ENCODE measurements around the gene PNPLA7.
"Not testable (repeated sequence)": the region's sequence is repeated elsewhere in the genome, so short reads cannot be mapped to it uniquely, and the experiment has no call there.

PNPLA7 gene

DNA sequence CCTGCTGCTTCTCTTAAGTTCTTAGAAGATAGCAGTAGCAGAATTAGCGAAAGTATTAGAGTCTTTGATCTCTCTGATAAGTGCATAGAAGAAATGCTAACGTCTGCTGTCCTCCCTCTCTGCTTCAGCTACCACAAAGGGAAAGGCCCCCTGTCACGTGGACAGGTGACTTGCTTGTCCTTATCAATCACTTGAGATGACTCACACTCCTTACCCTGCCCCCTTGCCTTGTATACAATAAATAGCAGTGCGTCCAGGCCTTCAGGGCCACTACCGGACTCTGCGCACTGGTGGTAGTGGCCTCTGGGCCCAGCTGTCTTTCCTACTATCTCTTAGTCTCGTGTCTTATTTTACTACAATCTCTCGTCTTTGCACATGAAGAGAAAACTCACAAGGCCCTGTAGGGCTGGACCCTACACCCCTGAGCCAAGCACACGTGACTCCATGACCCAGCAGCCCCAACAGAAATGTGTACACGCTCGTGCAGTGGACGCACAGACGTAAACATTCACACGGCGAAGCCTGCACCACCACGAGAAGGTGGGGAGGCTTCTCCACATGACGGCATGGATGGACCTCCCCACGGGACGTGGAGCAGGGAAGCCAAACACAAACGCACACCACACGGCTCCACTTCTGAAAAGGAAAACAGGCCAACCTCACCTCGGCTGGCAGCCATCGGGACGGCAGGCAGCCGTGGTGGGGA is 38.3 kb downstream of the PNPLA7 start:
- DNase-seq: no peak

DNA sequence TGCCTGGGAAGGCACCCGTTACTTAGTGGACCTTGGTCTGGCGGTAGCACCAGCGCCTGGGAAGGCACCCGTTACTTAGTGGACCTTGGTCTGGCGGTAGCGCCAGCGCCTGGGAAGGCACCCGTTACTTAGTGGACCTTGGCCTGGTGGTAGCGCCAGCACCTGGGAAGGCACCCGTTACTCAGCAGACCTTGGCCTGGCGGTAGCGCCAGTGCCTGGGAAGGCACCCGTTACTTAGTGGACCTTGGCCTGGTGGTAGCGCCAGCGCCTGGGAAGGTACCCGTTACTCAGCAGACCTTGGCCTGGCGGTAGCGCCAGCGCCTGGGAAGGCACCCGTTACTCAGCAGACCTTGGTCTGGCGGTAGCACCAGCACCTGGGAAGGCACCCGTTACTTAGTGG is 39.1 kb downstream of the PNPLA7 start:
- not testable (repeated sequence) for DNase-seq

DNA sequence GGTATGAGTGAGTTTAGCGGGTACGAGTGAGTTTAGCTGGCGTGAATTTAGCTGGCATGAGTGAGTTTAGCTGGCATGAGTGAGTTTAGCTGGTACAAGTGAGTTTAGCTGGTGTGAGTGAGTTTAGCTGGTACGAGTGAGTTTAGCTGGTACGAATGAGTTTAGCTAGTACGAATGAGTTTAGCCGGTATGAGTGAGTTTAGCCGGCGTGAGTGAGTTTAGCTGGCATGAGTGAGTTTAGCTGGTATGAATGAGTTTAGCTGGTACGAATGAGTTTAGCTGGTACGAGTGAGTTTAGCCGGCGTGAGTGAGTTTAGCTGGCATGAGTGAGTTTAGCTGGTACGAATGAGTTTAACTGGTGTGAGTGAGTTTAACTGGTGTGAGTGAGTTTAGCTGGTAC is 41.0 kb downstream of the PNPLA7 start:
- DNase-seq: no peak

DNA sequence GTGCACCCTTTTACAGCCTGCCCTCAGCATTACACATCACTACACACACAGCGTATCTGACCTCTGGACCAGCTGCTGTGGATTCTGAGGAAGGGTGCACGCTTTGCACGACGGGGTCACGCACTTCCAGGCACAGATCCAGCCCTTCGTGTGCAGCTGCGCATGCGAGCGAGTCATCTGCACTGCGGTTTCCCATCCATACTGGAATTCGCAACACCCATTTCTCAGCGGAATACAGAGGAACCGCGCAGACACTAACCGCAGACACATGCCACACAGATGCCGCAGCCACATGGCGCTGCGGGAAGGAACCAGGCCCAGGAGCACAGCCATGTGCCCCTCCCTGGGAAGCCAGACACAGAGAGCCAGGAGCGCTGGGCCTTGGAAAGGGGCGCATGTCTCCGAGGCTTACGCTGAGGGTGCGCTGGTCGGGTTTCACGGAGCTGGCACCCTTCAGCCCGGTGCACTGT is 43.5 kb downstream of the PNPLA7 start:
- no peak for DNase-seq

DNA sequence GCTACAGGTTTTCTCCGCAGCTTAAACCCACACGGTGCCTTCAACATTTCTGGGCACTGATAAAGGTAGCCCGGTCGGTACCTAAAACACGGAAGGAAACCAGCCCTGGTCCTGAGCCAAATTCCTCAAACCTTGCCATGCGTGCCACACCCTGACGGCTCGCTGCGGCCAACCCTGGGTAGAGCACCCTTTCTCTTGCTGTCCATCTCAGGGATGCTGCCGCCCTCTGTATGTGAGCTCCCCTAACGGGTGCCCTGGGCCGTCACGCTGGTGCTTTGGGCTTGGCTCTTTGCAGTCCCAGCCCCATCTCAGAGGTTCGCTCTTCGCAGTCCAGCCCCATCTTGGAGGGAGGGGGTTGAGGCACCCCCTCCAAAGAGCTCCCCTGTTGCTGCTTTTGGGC is 43.9 kb downstream of the PNPLA7 start:
- DNase-seq: no peak

DNA sequence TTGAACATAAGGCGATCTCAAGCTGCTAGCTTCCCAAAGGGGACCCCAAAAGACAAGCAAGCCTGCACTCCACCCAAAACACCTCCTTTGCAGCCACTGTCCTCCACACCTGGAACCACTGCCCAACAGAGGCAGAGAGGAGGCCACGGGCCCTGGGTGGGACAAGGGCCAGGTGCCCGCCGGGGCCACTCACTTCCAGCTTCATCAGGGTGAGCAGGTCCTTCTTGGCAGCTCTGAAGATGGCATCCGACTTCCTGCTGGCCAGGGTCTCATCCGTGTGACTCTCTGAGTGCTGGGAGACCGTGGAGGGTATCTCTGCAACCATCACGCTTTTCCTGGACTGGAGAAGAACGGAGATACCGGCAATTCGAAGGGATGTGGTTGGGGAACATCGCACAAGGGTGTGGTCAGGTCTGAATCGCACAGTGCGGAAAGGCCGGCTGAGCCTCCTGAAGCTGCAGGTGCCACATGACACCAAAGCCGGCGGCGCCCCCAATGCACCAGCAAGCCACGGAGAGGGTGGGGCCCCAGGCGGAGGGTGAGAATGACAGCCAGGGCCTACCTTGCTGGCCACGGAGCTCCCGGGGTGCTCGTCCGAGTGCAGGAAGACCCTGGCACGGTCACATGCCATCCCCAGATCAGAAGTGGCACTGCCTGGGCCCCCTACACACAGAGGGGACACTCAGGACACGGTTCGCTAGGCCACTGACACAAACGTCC is 44.6 kb downstream of the PNPLA7 start:
- no peak for DNase-seq

DNA sequence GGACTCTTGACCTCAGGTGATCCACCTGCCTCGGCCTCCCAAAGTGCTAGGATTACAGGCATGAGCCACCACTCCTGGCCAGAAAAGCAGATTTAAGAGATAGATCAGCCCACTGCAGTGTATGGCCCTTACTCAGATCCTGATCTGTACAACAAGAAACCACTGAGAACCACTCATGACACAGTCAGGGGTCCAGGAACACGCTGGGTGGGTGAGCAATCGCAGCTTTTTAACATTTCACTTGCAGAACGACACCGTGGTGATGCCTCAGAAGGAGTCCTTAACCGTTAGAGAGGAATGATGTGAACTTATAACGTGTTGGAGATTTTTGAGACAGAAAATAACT is 45.8 kb downstream of the PNPLA7 start:
- no peak for DNase-seq

DNA sequence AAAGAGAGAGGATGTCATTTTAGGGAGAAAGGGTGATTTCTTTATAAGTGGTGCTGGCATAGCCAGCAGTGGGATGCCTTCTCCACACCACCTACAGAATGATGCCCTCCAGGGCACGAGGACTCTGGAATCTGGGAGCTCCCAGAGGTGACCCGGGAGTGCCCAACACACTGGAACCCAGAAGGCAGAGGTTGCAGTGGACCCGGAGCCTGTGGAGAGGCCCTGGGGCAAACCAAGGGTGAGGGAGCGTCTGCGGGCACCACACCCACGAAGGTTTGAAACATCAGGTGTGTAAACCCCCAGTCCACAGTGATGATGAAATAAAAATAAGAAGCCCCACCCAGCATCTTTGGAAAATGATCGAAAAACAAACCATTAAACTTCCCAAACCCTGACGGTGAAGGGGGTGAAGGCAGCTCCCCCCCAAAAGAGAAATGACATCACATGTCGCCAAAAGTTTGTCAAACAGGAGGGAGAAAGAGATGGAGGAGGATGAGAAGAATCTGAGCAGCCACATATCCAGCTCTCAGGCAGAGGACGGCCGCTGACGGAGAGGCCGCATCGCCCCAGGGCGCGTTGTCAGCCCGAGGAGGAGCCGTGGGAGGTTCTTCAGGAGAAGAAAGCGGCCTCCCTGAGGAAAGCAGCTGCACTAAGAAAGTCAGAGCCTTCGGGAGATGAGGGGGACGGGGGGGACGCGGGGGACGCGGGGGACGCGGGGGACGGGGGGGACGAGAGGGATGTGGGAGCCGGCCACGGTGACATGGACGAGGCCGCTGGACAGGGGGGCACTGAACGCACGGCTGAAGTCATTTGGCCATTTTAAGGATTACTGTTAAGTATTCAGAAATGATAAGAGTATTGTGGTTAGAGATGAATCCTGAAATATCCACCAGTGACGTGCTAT is 47.9 kb downstream of the PNPLA7 start:
- no peak for DNase-seq

DNA sequence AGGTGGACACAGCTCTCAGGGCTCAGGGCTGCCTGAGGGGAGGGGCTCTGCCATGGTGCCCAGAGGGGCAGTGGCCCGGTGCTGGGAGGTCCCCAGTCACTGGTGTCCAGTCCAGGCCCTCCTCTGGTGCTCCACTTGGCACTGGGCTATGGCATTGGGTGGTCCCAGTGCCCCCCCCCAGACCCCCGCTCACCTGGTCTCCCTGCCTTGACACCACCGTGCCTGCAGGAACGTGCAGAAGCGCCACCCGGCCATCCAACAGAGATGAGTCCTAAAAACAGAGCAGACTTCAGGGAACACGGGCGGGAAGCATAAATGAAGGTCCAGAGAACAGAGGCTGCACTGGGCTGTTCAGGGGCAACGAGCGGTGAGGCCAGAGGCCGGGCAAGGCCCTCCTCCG is 48.7 kb downstream of the PNPLA7 start:
- no peak for DNase-seq

DNA sequence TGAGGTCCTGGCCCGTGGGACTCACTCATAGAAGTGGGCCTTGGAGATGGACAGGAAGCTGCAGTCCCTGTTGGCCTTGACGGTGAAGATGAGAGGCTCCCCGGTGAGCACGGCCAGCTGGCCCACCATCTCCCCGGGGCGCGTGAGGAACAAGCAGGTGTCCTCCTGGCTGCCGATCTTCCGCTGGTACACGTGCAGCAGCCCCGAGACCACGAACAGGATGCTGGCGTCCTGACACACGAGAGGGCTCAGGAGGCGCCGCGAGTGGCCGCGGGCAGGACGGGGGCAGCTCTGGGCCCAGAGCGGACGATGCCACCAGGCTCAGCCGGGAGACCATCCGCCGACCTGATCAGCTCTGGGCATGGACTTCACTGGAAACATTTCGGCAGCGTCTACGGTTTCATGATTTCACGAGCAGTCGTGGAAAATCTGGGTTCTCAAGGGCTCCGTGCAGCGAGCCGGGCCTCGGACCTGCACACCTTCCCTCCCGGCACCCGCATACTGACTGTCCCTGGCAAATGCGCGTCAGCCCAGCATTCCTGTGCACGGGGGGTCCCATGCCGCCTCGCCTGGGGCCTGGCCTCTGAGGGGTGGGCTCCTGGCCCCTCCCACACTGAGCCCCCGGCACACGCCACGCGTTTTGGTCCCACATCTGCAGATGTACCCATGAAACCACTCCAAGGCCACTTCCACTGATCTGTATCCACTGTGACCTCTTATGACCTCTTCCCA is 49.4 kb downstream of the PNPLA7 start:
- DNase-seq: no peak

DNA sequence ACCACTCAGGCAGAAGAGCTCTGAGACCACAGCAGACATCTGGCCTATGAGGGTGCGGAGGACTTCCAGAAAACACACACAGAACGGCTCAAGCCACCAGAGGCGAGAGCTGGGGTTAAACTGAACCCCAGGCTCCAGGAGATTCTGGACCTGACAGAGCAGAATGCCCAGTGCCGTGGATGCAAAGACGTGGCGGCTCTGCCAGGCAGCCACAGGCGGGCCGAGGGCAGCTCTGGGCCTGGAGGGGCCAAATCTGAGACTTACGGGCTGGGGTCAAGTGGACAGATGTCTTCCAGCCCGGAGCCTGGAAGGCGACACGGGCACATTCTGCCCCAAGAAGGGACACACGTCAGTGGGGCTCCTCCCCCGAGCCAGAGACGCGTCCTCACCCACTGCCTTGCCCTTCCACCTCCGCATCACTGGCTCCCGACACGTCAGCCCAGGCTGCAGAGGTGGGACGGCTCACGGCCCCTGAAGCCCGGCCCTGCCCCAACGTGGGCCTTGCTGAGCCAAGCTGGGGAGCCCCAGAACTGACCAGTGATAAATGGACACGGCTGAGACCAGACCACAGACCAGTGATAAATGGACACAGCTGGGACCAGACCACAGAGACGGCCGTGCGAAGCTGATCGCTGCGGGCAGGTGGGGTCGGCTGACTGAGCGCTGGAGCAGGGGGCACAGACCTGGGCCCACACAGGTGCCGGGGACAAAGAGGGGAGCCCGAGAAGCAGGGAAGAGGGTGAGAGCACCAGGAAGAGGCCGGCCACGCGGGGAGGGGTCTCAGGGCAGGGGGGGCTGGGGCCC is 50.1 kb downstream of the PNPLA7 start:
- no peak for DNase-seq

DNA sequence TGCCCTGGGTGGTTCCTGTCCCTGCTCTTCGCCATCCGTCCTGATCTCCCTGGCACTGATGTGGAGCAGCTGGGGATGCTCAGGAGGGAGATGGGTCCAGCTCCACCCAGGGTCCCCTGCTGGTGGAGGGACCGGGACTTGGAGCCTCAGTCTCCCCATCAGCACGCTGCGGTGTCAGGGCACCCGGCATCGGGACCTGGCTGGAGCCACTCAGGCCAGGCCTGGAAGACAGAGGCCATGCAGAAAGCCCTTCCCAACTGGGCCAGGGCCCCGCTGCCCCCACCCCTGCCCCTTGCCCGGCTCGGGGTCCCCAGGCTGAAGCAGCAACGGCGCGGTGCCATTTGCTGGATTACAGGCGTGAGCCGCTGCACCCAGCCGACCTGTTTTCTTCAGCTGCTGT is 50.8 kb downstream of the PNPLA7 start:
- no peak for DNase-seq

DNA sequence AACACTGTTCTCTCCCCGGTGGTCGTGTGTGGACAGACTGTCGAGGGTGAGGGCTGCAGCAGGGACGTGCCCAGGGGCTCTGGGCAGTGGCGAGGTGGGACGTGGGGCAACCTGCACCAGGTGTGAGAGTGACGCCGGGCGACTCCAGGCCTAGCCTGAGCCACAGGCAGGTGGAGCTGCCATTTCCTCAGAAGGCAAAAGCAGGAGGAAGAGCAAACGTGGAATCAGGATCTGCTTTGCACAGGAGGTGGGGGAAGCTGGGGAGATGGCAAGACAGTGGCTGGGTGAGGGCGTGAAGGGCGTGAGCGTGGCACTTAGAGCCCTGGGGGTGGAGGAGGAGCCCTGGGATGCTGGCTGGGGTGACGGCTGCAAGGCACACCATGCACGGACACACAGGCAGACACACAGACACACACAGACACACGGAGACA is 51.5 kb downstream of the PNPLA7 start:
- DNase-seq: no peak

DNA sequence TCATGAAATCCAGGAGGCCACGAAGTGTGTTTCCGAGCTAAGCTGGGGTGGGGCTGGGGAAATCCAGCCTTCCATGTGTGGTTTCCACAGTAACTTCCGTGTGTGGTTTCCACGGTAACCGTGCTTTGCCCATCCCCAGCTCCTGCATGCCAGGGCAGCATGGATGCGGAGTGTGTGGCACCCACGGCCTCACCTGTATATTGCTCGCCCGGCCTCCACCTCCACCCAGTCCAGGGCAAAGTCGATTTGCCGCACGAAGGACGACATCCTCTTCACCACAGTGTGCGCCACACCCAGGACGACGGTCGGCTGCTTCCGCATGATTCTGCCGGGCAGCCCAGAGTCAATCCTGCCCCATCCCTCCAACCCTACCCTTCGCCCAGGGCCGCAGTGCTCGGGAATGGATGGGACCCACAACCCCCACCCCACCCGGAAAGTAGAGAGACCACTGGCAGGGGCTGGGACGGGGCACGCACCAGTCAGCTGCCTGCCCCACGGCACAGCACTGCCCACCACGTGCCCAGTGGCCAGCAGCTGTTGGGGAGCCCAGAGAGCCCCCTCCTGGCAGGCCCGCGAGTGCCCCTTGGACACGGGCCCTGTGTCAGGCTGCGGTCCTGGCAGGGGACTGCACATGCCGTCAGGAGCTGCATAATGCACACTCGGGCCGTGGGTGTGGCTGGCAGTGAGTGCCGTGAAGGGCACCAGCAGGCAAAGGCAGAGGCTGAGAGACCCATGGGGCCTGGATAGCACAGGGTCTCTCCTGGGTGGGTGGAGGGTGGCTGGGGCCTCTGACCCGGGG is 52.1 kb downstream of the PNPLA7 start:
- no peak for DNase-seq

DNA sequence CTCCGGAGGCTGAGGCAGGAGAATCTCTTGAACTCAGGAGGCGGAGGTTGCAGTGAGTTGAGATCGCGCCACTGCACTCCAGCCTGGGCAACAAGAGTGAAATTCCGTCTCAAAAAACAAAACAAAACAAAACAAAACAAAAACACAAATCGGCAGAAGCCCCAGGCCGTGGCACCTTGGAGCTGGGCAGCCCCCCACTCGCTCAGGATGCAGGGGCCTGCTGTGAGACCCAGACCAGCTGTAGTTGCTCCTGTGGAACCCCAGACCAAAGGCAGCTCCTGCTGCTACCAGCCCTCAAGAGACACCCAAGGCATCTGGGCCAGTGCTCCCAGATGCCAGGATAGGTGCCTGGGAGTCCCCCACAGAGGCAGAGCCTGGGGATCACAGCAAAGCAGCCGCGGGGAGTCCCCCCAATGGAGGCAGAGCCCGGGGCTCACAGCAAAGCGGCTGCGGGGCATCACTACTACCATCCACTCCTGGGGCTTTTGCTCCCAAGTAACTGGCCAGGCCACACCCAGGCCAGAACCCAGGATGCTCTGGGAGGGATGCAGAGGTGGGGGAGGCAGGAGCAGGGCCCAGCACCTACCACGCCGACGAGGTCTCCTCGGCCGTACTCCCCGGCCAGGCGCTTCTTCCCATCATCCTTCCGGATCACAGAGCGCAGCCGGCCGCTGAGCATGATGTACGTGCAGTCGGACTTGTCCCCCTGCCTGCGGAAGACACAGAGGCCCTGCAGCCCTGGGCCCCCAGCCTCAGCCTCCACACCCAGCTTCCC is 53.4 kb downstream of the PNPLA7 start:
- DNase-seq: no peak

DNA sequence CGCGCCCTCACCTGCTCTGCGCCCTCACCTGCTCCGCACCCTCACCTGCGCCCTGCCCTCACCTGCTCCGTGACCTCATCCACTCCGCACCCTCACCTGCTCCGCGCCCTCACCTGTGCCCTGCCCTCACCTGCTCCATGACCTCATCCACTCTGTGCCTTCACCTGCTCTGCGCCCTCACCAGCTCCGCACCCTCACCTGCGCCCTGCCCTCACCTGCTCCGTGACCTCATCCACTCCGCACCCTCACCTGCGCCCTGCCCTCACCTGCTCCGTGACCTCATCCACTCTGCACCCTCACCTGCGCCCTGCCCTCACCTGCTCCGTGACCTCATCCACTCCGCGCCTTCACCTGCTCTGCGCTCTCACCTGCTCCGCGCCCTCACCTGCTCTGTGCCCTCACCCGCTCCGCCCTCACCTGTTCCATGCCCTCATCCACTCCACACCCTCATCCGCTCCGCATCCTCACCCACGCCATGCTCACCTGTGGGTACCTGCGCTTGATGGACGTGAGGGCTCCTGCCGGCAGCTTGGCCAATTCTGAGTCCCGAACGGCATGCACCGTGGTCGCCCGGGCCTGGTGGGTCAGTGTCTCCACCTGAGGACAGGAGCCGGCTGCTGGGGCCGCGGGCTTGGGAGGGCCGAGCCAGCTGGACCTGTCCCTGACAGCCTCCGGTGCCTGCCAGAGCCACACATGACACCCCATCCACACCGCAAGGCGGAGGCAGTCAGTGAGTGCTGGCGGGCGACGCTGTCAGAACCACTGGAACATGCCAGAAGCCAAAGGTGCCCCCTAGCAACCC is 55.5 kb downstream of the PNPLA7 start:
- DNase-seq: no peak

DNA sequence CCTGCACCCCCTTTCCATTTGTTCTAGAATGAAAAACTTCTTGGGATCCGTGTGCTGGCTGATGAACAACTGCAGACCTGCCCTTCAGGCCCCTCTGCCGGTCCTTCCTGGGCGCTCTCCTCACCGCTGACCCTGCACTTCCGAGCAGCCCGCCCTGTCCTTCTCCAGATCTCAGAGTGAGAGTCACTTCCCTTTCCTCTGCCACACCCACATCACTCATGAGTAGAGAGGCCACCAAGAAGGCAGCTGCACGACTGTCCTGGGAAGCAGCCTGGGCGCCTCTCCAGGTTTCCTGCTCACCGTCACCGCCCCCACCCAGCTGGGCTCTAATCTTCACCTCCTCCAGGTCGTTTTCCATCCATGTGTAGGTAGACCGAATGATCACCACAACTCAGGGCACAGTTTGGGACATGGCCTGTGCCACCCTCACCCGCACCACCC is 56.1 kb downstream of the PNPLA7 start:
- no peak for DNase-seq

DNA sequence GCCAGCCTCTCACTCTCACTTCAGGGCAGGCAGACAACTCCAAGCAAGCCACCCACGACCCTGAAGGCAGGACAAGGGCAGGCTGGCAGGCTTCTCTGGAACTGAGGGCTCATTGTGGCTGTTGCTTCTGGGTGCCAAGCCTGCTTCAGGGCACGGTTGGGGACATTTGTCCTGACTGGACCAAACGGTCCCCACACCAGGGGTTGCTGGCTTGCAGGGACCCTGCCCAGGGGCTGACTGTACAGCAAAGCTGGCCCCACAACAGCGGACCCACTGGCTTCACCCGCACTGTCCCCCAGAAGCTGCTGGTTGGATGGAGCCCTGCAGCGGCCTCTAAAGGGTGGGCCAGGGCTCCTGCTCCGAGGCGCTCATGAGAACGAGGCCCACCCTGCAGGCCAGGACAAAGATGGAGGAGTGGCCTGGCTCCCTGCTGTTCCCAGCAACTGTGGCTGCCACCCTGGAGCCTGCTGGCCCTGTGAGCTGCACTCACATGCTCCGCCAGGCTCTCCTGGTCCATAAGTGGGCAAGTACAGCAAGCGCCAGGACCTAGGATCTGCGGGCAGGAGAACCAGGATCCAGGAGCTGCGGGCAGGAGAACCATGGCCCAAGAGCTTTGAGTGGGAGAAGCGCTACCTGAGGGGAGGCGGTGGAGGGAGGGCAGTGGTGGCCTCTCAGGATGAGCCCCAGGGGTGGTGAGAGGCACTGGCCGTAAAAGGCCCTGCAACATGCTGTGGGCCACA is 56.7 kb downstream of the PNPLA7 start:
- no peak for DNase-seq
